ENCODE results near the gene RGSL1.

RGSL1 gene

GRCh38 chr1:182450087-182450486, at the start of gene RGSL1:
Gene RGSL1, plus strand, starts transcription at chr1:182450146. Its CDS starts 20 bp downstream, at chr1:182450166.
- DNase-seq (ENCODE audit: insufficient read length, low spot score) (no peak), FAIRE-seq (no peak)

- DNase-seq (ENCODE audit: insufficient read length, low spot score) (no peak), FAIRE-seq (no peak)
Observed at GRCh38 chr1:182400567-182400966, 49.4 kb upstream of the RGSL1 start, which contains the start of gene TEDDM1. Gene TEDDM1, minus strand, starts transcription at chr1:182400667. Its CDS starts 182 bp downstream, at chr1:182400485.

DNA sequence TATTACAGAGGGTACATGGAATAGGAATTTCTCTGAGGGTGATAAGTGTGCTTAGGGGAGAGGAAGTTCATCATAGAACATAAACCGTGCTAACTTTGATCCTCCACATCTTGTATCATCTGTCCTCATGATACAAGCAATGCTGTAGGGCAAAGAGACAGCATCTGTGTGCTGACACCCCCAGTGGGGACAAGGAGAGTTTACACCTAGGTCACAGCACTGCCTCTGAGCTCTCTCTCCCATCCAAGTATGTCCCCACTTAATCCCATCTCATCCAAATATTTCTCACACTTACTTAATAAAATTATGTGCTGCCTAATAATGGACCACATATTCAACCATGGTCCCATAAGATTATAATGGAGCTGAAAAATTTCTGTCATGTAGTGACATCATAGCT, 45.2 kb upstream of the RGSL1 start:
- no peak for DNase-seq (ENCODE audit: insufficient read length, low spot score)
- FAIRE-seq, result no peak

DNA sequence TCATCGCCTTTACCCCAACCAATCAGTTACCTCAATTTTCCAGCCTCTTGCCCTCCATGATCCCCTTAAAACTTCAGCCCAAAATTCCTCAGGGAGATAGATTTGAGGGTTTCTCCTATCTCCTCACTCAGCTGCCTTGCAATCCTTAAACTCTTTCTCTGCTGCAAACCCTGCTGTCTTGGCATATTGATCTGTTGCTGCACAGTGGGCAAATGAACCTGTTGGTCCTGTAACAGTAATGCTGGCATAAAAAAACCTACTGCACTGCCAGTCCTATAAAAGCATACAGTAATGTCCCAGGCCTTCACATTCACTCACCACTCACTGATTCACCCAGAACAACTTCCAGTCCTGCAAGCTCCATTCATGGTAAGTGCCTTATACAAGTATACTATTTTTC, 44.4 kb upstream of the RGSL1 start:
- FAIRE-seq (no peak), DNase-seq (ENCODE audit: insufficient read length, low spot score) (no peak)

DNA sequence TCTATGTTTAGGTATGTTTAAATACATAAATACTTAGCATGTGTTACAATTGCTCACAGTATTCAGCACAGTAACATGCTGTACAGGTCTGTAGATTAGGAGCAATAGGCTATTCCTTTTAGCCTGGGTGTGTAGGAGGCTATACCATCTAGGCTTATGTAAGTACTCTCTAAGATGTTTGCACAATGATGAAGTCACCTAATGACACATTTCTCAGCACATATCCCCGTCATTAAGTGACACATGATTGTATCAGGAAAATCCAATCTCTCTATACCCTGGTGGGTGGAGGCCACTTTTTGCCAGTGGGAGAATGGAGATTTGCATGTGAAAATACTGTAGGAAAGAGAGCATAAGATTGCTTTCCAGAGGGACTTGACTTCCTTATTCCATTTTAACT, 43.9 kb upstream of the RGSL1 start:
- no peak for FAIRE-seq

DNA sequence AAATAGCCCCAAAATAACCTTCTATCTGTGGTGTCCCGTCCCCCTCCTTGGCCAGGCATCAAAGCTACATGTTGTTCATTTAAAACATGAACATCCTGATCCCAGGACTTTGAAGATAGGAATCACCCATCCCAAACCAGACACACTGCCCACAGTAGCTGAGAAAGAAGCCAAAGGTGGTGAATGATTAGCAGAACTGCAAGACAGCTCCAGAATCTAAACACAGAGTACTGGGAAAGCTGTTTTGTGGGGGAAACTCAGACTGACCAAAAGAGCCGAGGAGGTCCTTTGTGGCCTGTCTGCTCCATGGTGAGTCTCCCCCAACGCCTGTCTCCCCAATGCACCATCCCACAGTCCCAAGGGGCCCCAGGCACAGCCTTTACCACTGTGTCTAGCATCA, 42.2 kb upstream of the RGSL1 start:
- FAIRE-seq (no peak), DNase-seq (ENCODE audit: insufficient read length, low spot score) (no peak)

More for the DNA sequence above, 43.9 kb upstream of the RGSL1 start:
- DNase-seq (ENCODE audit: insufficient read length, low spot score), result no peak

DNA sequence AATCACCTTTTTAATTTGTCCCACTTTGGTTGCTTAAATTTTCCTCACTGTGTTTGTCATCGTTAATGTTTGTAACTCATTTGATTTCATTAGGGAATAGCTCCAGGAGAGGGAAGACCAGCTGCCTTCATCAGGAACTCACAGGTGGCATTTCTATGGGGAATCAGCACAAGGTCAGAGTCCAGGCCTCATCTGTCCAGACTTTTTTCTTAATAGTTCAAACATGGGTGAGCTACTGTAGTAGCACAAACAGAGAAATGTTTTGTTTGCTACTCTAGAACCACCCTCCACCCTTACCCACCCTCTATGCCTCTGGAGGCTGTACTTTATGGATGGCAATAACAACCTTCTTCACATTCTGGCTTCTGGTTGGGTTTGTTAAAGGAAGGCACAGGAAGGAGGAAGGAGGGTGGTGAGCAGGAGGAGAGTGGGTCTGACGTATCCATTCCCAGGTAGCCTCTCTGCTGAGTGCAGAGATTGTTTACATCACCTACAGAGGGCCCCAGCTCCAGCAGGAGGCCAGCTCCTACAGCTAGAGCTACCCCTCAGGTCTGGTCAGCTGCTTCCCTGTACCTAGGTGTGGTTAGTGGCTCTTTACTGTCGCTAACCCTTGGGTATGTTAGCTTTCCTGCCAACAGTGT, 41.4 kb upstream of the RGSL1 start:
- no peak for FAIRE-seq
- DNase-seq (ENCODE audit: insufficient read length, low spot score), result no peak

DNA sequence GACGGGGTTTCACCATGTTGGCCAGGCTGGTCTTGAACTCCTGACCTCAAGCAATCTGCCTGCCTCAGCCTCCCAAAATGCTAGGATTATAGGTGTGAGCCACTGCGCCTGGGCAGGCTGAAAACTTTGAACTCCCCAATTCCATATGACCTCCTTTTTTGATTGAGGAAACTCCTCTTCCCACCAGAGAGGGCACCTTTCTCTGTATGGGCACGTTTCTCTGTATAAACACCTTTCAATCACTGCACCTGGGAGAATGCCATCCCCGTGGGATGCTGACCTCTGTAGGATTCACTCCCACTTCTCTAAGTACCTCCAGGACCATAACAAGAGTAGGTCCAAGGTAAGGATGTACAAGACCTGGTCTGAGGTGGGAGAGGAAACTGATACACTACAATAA, 39.8 kb upstream of the RGSL1 start:
- no peak for FAIRE-seq

DNA sequence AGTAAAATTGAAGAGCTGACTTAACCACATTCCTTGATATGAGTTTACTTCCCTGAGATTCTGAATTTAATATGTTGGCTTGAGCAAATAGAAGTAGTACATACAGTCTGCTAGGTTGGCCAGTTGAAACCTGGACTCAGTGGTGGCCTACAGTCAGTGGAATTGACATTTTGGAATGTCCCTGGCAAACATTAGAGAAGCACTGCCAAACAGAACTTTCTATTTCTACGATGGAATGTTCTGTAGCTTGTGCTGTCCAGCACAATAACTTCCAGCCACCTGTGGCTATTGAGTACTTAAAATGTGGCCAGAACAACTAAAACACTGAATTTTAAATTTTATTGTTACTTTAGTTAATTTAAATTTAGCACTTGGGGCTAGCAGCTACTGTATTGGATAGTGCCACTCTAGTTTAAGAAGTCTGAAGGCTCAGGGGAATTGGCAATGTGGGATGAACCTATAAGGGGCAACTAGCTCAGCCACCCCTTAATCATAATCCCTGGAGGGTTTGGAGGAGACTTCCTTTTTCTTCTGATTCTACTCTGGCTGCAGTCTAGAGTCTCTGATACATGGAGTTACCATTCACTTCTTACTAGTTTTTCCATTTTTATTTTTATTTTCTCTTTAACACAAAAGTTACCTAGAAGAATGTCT, 39.2 kb upstream of the RGSL1 start:
- FAIRE-seq (no peak), DNase-seq (ENCODE audit: insufficient read length, low spot score) (no peak)

More for the DNA sequence above, 39.8 kb upstream of the RGSL1 start:
- no peak for DNase-seq (ENCODE audit: insufficient read length, low spot score)

DNA sequence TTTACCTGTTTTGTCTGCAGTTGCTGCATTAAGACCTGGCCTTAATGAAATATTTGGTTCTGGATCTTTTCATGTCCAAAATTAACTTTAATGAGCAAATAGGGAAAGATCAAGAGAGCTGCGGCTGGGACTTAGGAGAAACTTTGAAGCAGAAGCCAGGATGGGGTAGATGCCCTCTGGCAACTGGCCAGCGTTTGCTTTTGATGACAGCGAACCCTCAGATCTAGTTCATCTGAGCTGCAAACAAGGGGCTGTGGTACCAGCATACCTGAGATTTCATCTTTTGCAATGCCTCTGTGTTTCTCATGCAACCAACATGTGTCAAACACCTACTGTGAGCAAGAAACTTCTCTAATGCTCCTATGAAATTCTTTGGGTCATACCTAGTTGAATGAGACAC, 36.5 kb upstream of the RGSL1 start:
- DNase-seq (ENCODE audit: insufficient read length, low spot score) (no peak), FAIRE-seq (no peak)

DNA sequence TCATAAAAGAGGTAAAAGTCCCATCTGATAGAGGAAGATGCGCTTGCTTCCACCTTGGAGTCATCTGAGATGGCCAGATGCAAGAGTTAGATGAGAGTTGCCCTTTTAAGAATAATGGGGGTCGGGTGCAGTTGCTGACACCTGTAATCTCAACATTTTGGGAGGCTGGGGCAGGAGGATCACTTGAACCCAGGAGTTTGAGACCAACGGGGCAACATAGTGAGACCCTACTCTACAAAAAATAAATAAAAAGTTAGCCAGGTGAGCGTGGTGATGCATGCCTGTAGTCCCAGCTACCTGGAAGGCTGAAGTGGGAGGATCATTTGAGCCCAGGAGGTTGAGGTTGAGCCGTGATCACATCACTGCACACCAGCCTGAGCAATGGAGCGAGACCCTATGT, 36.0 kb upstream of the RGSL1 start:
- FAIRE-seq (no peak), DNase-seq (ENCODE audit: insufficient read length, low spot score) (no peak)

GRCh38 chr1:182415789-182416188, 34.2 kb upstream of the RGSL1 start:
- DNase-seq (ENCODE audit: insufficient read length, low spot score) (no peak), FAIRE-seq (no peak)

DNA sequence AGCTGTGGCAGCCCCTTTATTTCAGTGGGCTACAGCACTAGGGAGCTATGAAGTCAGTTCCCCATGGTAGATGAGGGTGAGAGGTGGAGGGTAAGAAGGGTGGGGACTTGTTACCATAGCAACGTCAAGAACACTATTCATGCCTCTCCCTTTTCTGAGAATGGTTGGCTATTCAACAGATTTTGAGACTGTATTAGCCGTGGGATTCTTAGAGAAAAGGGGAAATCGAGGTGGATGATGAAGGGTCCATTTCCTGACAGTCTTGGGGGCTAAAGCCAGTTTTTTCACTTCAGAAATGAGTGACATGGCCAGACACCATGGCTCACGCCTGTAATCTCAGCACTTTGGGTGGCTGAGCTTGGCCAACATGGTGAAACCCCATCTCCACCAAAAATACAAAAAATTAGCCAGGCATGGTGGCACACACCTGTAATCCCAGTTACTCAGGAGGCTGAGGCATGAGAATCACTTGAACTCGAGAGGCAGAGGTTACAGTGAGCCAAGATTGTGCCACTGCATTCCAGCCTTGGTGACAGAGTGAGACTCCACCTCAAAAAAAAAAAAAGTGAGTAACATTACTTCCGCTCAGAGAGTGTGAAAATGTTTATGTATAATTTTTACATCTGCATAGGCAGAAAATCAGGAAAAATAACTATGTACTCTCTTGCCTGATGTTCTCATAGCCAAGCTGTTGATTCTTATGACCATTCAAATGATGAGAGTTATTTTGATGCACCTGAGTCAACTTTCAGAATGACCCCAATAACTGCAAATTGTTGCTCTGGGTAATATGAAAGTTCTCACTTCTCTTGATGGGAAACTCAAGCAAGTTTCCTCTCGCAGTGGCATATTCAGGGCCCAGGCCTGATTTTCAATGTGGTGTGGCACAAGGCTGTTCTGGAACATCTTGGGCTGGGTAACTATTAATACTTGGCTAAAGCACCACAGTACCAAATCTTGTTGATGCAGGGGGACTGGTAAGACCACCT, 23.2 kb upstream of the RGSL1 start:
- peak; percentile 96 for FAIRE-seq
- DNase-seq (ENCODE audit: insufficient read length, low spot score), result no peak

- FAIRE-seq (peak; percentile 71), DNase-seq (ENCODE audit: insufficient read length, low spot score) (no peak)
Observed at GRCh38 chr1:182428043-182428442, 21.9 kb upstream of the RGSL1 start.

DNA sequence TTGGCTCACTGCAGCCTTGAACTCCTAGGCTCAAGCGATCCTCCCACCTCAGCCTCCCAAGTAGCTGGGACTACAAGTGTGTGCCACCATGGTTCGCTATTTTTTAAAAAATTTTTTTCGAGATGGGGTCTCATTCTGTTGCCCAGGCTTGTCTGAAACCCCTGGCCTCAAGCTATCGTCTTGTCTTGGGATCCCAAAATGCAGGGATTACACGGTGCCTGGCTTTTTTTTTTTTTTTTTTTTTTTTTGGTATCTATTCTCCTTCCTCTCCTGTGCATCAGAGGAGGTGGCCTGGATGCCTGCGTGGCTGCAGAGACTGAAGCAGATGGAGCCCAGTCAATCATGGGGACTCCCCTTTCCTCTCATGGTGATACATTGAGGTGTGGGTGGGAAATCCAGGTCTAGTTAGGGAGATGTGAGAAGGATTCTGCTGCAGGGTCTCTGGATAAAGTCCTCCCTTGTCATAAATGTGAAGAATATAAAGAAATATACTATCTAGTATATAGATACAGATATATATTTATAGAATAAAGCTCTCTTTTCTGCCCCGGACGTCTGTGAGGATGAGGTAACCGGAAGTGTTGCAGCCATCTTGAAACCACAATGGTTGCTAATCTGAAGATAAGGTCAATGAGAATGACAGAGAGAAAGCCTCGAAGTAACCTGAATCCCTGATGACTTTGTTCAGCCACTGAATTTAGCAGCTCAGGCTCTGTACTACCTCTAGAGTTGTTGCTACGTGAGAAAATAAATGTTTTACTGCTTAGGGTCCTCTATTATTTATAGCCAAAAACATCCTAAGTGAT, 19.5 kb upstream of the RGSL1 start:
- peak; percentile 84 for FAIRE-seq
- DNase-seq (ENCODE audit: insufficient read length, low spot score), result no peak

DNA sequence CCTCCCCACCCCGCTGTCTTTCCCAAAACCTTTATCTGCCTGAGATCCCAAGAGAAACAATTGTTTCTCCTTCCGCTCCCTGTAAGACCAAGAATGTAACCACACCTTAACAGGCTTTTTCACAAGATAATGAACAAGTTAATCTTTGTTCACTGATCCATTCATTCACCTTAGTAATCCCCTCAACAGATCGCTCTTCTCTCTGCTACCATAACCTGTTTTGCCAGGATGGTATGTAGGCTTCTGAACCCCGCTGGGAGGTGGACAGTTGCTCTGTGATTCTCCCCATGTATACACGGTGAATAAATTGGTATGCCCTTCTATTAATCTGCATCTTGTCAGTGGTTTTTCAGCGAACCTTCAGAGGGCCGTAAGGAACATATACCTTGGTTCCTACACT, 18.7 kb upstream of the RGSL1 start:
- no peak for DNase-seq (ENCODE audit: insufficient read length, low spot score)
- no peak for FAIRE-seq

DNA sequence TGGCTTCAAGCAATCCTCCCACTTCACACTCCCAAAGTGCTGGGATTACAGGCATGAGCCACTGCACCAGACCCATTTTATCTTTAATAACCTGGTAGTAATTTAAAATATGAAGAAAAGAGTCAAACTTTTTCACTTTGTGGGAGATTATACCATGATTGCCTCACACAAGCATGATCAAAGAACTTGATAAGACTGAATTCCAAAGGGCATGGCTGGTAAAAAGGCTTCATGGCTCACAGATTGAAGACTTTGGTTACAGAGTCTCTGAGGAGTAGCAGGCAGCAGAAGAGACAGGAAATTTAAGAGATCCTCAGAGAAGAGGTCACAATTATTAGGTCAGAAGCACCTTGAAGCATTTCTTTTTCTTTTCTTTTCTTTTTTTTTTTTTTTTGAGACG, 16.4 kb upstream of the RGSL1 start:
- DNase-seq (ENCODE audit: insufficient read length, low spot score), result no peak
- FAIRE-seq, result no peak

DNA sequence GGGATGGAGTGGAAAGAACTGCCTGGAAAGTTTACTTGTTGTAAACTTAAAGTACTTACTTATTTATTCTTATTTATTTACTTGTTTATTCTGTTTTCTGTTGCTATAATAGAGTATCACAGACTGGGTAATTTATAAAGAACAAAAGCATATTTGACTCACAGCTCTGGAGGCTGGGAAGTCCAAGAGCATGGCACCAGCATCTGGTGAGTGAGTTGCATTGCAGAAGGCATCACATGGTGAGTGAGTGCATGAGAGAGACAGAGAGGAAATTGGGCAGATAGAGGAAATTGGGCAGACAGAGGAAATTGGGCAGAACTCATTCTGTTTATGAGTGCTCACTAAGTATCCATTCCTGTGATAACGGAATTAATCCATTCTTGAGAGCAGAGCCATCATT, 11.6 kb upstream of the RGSL1 start:
- DNase-seq (ENCODE audit: insufficient read length, low spot score) (no peak), FAIRE-seq (no peak)

- DNase-seq (ENCODE audit: insufficient read length, low spot score) (no peak), FAIRE-seq (no peak)
Observed at GRCh38 chr1:182441719-182442118, 8.2 kb upstream of the RGSL1 start.

DNA sequence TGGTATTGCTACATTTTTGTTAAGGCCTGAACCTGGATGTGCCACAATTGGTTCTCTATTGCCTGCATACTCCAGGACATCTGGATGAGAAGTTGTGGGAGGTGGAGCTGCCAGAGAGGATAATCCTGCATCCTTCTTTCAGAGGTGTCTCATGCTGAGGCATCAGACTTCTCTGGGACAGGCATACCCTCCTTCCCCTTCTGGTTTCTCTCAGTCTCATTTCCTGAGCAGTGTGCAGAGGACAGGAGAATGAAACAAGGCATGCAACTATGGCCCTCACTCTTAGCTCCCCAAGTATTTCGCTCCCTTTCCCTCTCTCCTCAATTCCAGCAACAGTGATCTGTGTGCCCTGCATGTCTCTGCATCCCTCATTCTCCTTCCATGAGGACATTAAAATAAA, 7.6 kb upstream of the RGSL1 start:
- FAIRE-seq, result no peak
- DNase-seq (ENCODE audit: insufficient read length, low spot score), result no peak

DNA sequence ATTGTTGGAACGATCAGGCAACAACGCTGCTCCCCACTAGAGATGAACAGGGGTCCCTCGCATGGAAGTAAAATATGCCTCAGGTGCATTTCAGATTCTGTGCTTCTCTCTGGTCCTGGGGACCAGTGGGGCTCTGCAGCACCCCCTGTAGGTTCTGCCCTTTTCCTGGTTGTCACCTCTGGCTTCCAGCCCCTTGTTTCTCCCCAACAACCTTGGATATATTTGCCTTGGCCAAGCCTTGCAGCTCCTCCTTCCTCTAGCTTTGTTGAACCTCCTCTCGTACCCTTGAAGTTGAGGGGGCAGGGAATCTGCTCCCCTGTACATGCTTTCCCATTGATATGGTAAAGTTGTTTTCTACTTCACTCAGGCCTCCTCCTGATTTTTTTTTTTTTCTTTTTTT, 5.4 kb upstream of the RGSL1 start:
- DNase-seq (ENCODE audit: insufficient read length, low spot score) (no peak), FAIRE-seq (no peak)
